ENCODE data around the gene ACSF3.

ACSF3 gene

DNA sequence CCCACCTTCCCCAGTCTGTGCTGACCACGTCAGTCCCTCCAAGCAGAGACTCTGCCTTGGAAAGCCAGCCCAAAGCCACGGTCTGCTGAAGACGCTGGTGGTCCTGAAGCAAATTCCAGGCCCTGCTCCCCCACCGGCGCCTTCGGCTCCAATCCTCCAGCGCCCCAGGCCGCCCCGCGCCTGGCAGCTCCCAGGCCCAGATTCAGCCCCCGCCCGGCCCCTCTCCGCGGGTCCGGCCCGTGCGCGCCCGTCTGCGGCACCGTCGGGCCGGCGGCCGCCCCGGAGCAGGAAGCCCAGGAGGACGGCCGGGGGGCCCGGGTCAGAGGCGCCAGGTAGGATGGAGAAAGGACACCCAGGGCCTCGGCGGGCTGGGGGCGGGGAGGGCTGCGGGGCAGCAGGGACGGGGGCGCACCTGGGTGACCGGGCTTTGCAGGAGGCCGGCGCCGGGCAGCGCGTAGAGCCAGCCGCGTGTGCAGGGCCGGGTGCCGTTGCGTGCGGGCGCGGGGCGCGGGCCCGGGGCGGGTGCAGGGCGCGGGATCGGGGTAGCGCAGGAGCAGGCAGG lies 107.3 kb downstream of the ACSF3 start:
- H3K4me3 ChIP-seq, result peak overlapping the region; percentile 33
- no peak for DNase-seq (ENCODE audit: low spot score in 2 of 2)
- H3K4me1 ChIP-seq, result no peaks in the 10 kb centered on the region
- no peaks in the 10 kb centered on the region for H3K36me3 ChIP-seq (replicated peaks)
- H3K27me3 ChIP-seq (ENCODE audit: low read depth), result peaks cover 28% of the 10 kb centered on the region
- in situ Hi-C loops (cut with MboI; ENCODE audit: low sequenced_read_pairs), result no loop called here
- no peaks in the 10 kb centered on the region for H3K9me3 ChIP-seq

- no peaks in the 10 kb centered on the region for H3K4me1 ChIP-seq
- H3K4me3 ChIP-seq, result peak overlapping the region; percentile 33
- H3K36me3 ChIP-seq (replicated peaks), result no peaks in the 10 kb centered on the region
- peak; percentile 59 to 94 for DNase-seq (ENCODE audit: low spot score in 2 of 2)
- H3K27me3 ChIP-seq (ENCODE audit: low read depth), result peaks cover 28% of the 10 kb centered on the region
- no peaks in the 10 kb centered on the region for H3K9me3 ChIP-seq
- in situ Hi-C loops (cut with MboI; ENCODE audit: low sequenced_read_pairs), result no loop called here
Measured at GRCh38 chr16:89201439-89202377, 108.1 kb downstream of the ACSF3 start.

GRCh38 chr16:89202422-89203215 lies 109.0 kb downstream of the ACSF3 start:
- no peaks in the 10 kb centered on the region for H3K4me1 ChIP-seq
- no peaks in the 10 kb centered on the region for H3K36me3 ChIP-seq (replicated peaks)
- H3K4me3 ChIP-seq, result peak overlapping the region; percentile 13; the same call in 1 of the 2 replicates
- peaks cover 28% of the 10 kb centered on the region for H3K27me3 ChIP-seq (ENCODE audit: low read depth)
- in situ Hi-C loops (cut with MboI; ENCODE audit: low sequenced_read_pairs), result no loop called here
- DNase-seq (ENCODE audit: low spot score in 2 of 2), result no peak
- H3K9me3 ChIP-seq, result no peaks in the 10 kb centered on the region
